OCI-LY7 (cell line): ENCODE results near the gene C16orf95. TPM values are rescaled to one million over a fixed set of nuclear protein-coding genes. Genes with fewer than 3 reads are reported as not detected.

Source experiments
- BruUV-seq: library from RNA; stranded (reverse); fragments of 400-500 nt; replicated peaks from 2 replicates; lab custom pipeline; 2021; lab: Mats Ljungman, UMichigan
- CTCF ChIA-PET: fragments of 300-600 bp; sonication (Branson Sonifier 250); formaldehyde crosslinking; loops from one replicate; lab custom pipeline; 2022; ENCODE audit warnings: antibody characterized with exemption; ENCODE audit not compliant: unreplicated experiment; lab: Charles Lee
- POLR2A ChIA-PET: fragments of 300-600 bp; sonication (Branson Sonifier 250); formaldehyde crosslinking; loops from one replicate; lab custom pipeline; 2022; ENCODE audit warnings: antibody characterized with exemption; lab: Charles Lee
- DNase-seq: peaks from one replicate; pipeline ENCODE4 v3.0.0-alpha.2; 2015; ENCODE audit warnings: low spot score
- H2AFZ ChIP-seq: fragments of 200-600 bp; sonication (generic), shearing (Covaris generic); 2 replicates; pipeline ENCODE4 v1.6.1; 2014; ENCODE audit warnings: mild to moderate bottlenecking, antibody characterized with exemption, low read length, moderate library complexity
- H3K27ac ChIP-seq: fragments of 200-600 bp; sonication (generic); 2 replicates; pipeline ENCODE4 v1.5.1; 2014; ENCODE audit warnings: mixed run types, low read depth, mild to moderate bottlenecking, moderate library complexity, low read length, inconsistent platforms; ENCODE audit not compliant: poor library complexity, severe bottlenecking
- H3K36me3 ChIP-seq: fragments of 200-600 bp; sonication (generic); 2 replicates; pipeline ENCODE4 v1.6.1; 2014; ENCODE audit warnings: mild to moderate bottlenecking, antibody characterized with exemption, low read length, moderate library complexity, mixed read lengths; ENCODE audit not compliant: insufficient read depth
- H3K4me1 ChIP-seq: fragments of 200-600 bp; sonication (generic); 2 replicates; pipeline ENCODE4 v1.5.1; 2014; ENCODE audit warnings: mild to moderate bottlenecking, low read length; ENCODE audit not compliant: insufficient read depth, poor library complexity, severe bottlenecking
- H3K4me2 ChIP-seq: fragments of 200-600 bp; sonication (generic); 2 replicates; pipeline ENCODE4 v1.6.1; 2014; ENCODE audit warnings: mild to moderate bottlenecking, low read length
- H3K4me3 ChIP-seq: fragments of 200-600 bp; sonication (generic); 2 replicates; pipeline ENCODE4 v1.5.1; 2014; ENCODE audit warnings: mild to moderate bottlenecking, low read depth, low read length; ENCODE audit not compliant: poor library complexity, severe bottlenecking
- H3K79me2 ChIP-seq: fragments of 200-600 bp; sonication (generic); 2 replicates; pipeline ENCODE4 v1.6.1; 2016; ENCODE audit warnings: low read depth, mild to moderate bottlenecking, low read length, moderate library complexity, mixed read lengths; ENCODE audit not compliant: insufficient read depth
- H3K9me2 ChIP-seq: fragments of 200-600 bp; sonication (generic); 2 replicates; pipeline ENCODE4 v1.6.1; 2016; ENCODE audit warnings: mild to moderate bottlenecking, low read length, mixed read lengths; ENCODE audit not compliant: insufficient read depth
- H3K9me3 ChIP-seq: fragments of 200-600 bp; sonication (generic); 2 replicates; pipeline ENCODE4 v1.6.1; 2014; ENCODE audit warnings: mild to moderate bottlenecking, mixed run types, low read length, mixed read lengths
- H4K20me1 ChIP-seq: fragments of 200-600 bp; sonication (generic); 2 replicates; pipeline ENCODE4 v1.6.1; 2014; ENCODE audit warnings: mild to moderate bottlenecking, antibody characterized with exemption, low read length, moderate library complexity, mixed read lengths; ENCODE audit not compliant: insufficient read depth
- EZH2phosphoT487 ChIP-seq: fragments of 200-600 bp; sonication (generic); IDR thresholded peaks from 2 replicates; pipeline ENCODE4 v1.6.1; 2018; ENCODE audit warnings: low read depth, borderline replicate concordance, mild to moderate bottlenecking, mixed run types, antibody characterized with exemption, low read length, moderate library complexity, mixed read lengths
- intact Hi-C: fragments of 100-400 bp; cut with micrococcal nuclease; formaldehyde crosslinking; loops from one replicate; pipeline ENCODE4 v1.10.0; 2022; ENCODE audit not compliant: unreplicated experiment
- total RNA-seq, 2 experiments: library from RNA; depleted of rRNA in 1 of 2; stranded (reverse); fragments of >200 nt in 1 of 2; shearing (Covaris generic) in 1 of 2; gene quantifications; 2 replicates each; pipeline ENCODE4 v1.2.3, GENCODE V29; 2014 to 2022
- TF ChIP-seq, protein P1 (sequence below): fragments of 200-600 bp; sonication (generic); conservative IDR thresholded peaks from 2 replicates; pipeline ENCODE4 v1.5.1; 2014; ENCODE audit warnings: mild to moderate bottlenecking, antibody characterized with exemption, low read length, moderate library complexity, mixed read lengths

Gene C16orf95
- total RNA-seq, 2 experiments from 2014 or later, result 8.5 to 22.1 TPM

- intact Hi-C loops, result no loop called here
- no peak for DNase-seq
- Histone ChIP-seq H3K9me2 (no peaks in the 10 kb centered on the region), H3K4me3 (no peak overlapping the region), H3K9me3 (no peaks in the 10 kb centered on the region), H2AFZ (no peak overlapping the region), H3K79me2 (no peaks in the 10 kb centered on the region), H4K20me1 (no peaks in the 10 kb centered on the region), H3K36me3 (peaks cover 32% of the 10 kb centered on the region), H3K4me2 (no peak overlapping the region), H3K4me1 (no peaks in the 10 kb centered on the region), H3K27ac (no peak overlapping the region)
- BruUV-seq, result no TSS peak
- TF ChIP-seq, protein P1, sequence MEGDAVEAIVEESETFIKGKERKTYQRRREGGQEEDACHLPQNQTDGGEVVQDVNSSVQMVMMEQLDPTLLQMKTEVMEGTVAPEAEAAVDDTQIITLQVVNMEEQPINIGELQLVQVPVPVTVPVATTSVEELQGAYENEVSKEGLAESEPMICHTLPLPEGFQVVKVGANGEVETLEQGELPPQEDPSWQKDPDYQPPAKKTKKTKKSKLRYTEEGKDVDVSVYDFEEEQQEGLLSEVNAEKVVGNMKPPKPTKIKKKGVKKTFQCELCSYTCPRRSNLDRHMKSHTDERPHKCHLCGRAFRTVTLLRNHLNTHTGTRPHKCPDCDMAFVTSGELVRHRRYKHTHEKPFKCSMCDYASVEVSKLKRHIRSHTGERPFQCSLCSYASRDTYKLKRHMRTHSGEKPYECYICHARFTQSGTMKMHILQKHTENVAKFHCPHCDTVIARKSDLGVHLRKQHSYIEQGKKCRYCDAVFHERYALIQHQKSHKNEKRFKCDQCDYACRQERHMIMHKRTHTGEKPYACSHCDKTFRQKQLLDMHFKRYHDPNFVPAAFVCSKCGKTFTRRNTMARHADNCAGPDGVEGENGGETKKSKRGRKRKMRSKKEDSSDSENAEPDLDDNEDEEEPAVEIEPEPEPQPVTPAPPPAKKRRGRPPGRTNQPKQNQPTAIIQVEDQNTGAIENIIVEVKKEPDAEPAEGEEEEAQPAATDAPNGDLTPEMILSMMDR, result no peak
- TF ChIP-seq EZH2phosphoT487, result no peak
- CTCF ChIA-PET, result no interaction called here
- POLR2A ChIA-PET, result no interaction called here
Measured at GRCh38 chr16:87358696-87359095, 41.5 kb upstream of the C16orf95 start.

- no peak for TF ChIP-seq EZH2phosphoT487
- TF ChIP-seq, protein P1, result no peak
- BruUV-seq, result no TSS peak
- POLR2A ChIA-PET, result no interaction called here
Measured at GRCh38 chr16:87358250-87358649, 41.1 kb upstream of the C16orf95 start.

GRCh38 chr16:87356491-87356853 is 39.3 kb upstream of the C16orf95 start:
- H3K79me2 ChIP-seq, result no peaks in the 10 kb centered on the region
- TF ChIP-seq EZH2phosphoT487, result no peak
- TF ChIP-seq, protein P1, result no peak
- intact Hi-C loops, result no loop called here
- H3K9me2 ChIP-seq, result no peaks in the 10 kb centered on the region
- DNase-seq, result no peak
- no peaks in the 10 kb centered on the region for H4K20me1 ChIP-seq
- no peak overlapping the region for H3K27ac ChIP-seq
- ChIA-PET POLR2A (no interaction called here), CTCF (no interaction called here)
- H3K4me3 ChIP-seq, result no peak overlapping the region
- no peak overlapping the region for H3K4me2 ChIP-seq
- peaks cover 25% of the 10 kb centered on the region for H3K36me3 ChIP-seq
- BruUV-seq, result no TSS peak
- H2AFZ ChIP-seq, result no peak overlapping the region
- no peaks in the 10 kb centered on the region for H3K4me1 ChIP-seq
- H3K9me3 ChIP-seq, result no peaks in the 10 kb centered on the region

More at GRCh38 chr16:87358250-87358649, 41.1 kb upstream of the C16orf95 start:
- Histone ChIP-seq H3K9me2 (no peaks in the 10 kb centered on the region), H3K4me2 (no peak overlapping the region), H3K4me1 (no peaks in the 10 kb centered on the region), H3K27ac (no peak overlapping the region), H3K36me3 (peaks cover 32% of the 10 kb centered on the region), H2AFZ (no peak overlapping the region), H3K9me3 (no peaks in the 10 kb centered on the region), H3K79me2 (no peaks in the 10 kb centered on the region), H4K20me1 (no peaks in the 10 kb centered on the region), H3K4me3 (no peak overlapping the region)
- DNase-seq, result no peak
- intact Hi-C loops, result no loop called here
- CTCF ChIA-PET, result no interaction called here
